Fibroblast of skin of scalp (primary cell): ENCODE measurements around the gene CKMT1A. TPM values are rescaled to one million over a fixed set of nuclear protein-coding genes. Genes with fewer than 3 reads are reported as not detected.
"Not testable (repeated sequence)": the region's sequence is repeated elsewhere in the genome, so short reads cannot be mapped to it uniquely, and the experiment has no call there.

Experiments used
- DNase-seq: peaks from one replicate; pipeline ENCODE4 v3.0.0-alpha.2; 2013
- polyA plus RNA-seq, 2 experiments: library from polyadenylated mRNA; unstranded; fragments of 120-200 nt; gene quantifications; one replicate each; pipeline ENCODE4 v1.2.1, GENCODE V29; 2013; ENCODE audit not compliant: insufficient read length in 2 of 2

Gene CKMT1A
- not detected for polyA plus RNA-seq (2013, experiment 1 of 2; ENCODE audit: insufficient read length)
- polyA plus RNA-seq (2013, experiment 2 of 2; ENCODE audit: insufficient read length), result 0.38 TPM

- DNase-seq, result not testable (repeated sequence)
Measured at GRCh38 chr15:43693148-43694022, at the start of gene CKMT1A. CKMT1A (plus strand) TSS chr15:43693859; CDS start chr15:43694051, 192 bp downstream.

GRCh38 chr15:43648649-43649429 is 44.8 kb upstream of the CKMT1A start, which contains the start of gene CATSPER2:
CATSPER2 (minus strand) TSS chr15:43648844; CDS start chr15:43648061, 783 bp downstream.
- no peak for DNase-seq

- DNase-seq, result not testable (repeated sequence)
Measured at GRCh38 chr15:43649430-43649926, 44.2 kb upstream of the CKMT1A start.

- not testable (repeated sequence) for DNase-seq
Measured at GRCh38 chr15:43659727-43660126, 33.9 kb upstream of the CKMT1A start.

- not testable (repeated sequence) for DNase-seq
Measured at GRCh38 chr15:43662293-43662692, 31.4 kb upstream of the CKMT1A start.

- DNase-seq, result not testable (repeated sequence)
Measured at GRCh38 chr15:43663333-43663732, 30.3 kb upstream of the CKMT1A start.

GRCh38 chr15:43666177-43666576 is 27.5 kb upstream of the CKMT1A start:
- not testable (repeated sequence) for DNase-seq

- not testable (repeated sequence) for DNase-seq
Measured at GRCh38 chr15:43674175-43674574, 19.5 kb upstream of the CKMT1A start.

GRCh38 chr15:43689604-43690301 is 3.9 kb upstream of the CKMT1A start:
- not testable (repeated sequence) for DNase-seq

GRCh38 chr15:43692679-43693078 is 980 bp upstream of the CKMT1A start:
- not testable (repeated sequence) for DNase-seq

- DNase-seq, result no peak
Measured at GRCh38 chr15:43702174-43702573, 8.5 kb downstream of the CKMT1A start.

- no peak for DNase-seq
Measured at GRCh38 chr15:43702701-43703424, 9.2 kb downstream of the CKMT1A start.

- not testable (repeated sequence) for DNase-seq
Measured at GRCh38 chr15:43710431-43711131, 16.9 kb downstream of the CKMT1A start.

GRCh38 chr15:43723151-43723550 is 29.5 kb downstream of the CKMT1A start:
- DNase-seq, result no peak

GRCh38 chr15:43726306-43726705 is 32.6 kb downstream of the CKMT1A start:
- DNase-seq, result not testable (repeated sequence)

GRCh38 chr15:43728053-43728725 is 34.5 kb downstream of the CKMT1A start:
- peak; percentile 50 for DNase-seq

GRCh38 chr15:43735416-43735815 is 41.8 kb downstream of the CKMT1A start:
- no peak for DNase-seq

GRCh38 chr15:43746245-43746902 is 52.7 kb downstream of the CKMT1A start, which contains the start of gene PDIA3:
PDIA3 (plus strand) TSS chr15:43746438; CDS start chr15:43746540, 102 bp downstream.
- DNase-seq, result peak; percentile 93

GRCh38 chr15:43746903-43747309 is 53.2 kb downstream of the CKMT1A start:
- DNase-seq, result peak; percentile 45
